Activated CD8-positive, alpha-beta T cell treated with anti-CD3 and anti-CD28 coated beads for 36 hours (primary cell): Measurements from ENCODE around the gene VPS37D. TPM values are rescaled to one million over a fixed set of nuclear protein-coding genes. Genes with fewer than 3 reads are reported as not detected.

ENCODE experiments used
- ATAC-seq: fragments of 200-7000 bp; cut with Tn5 transposase; one replicate; pipeline ENCODE4 v1.10.0; 2021; ENCODE audit warnings: mild to moderate bottlenecking, moderate library complexity
- CTCF ChIA-PET: fragments of 350-600 bp; sonication (Branson Sonifier 250); formaldehyde crosslinking; loops from one replicate; lab custom pipeline; 2021; ENCODE audit warnings: antibody characterized with exemption; lab: Charles Lee
- POLR2A ChIA-PET: fragments of 350-600 bp; sonication (Branson Sonifier 250); formaldehyde crosslinking; loops from one replicate; lab custom pipeline; 2021; ENCODE audit warnings: antibody characterized with exemption; lab: Charles Lee
- DNase-seq: peaks from one replicate; pipeline ENCODE4 v3.0.0-alpha.2; 2020
- H3K27ac Mint-ChIP-seq: one replicate; pipeline ENCODE4 v1.8.0; 2021; ENCODE audit warnings: mild to moderate bottlenecking, mixed read lengths
- H3K27me3 Mint-ChIP-seq: one replicate; pipeline ENCODE4 v1.8.0; 2021; ENCODE audit warnings: mixed read lengths
- H3K36me3 Mint-ChIP-seq: one replicate; pipeline ENCODE4 v1.8.0; 2021; ENCODE audit warnings: low read depth, mixed read lengths
- H3K4me1 Mint-ChIP-seq: one replicate; pipeline ENCODE4 v1.8.0; 2021; ENCODE audit warnings: low read depth, mixed read lengths
- H3K4me3 Mint-ChIP-seq: one replicate; pipeline ENCODE4 v1.8.0; 2021; ENCODE audit warnings: mild to moderate bottlenecking, moderate library complexity, mixed read lengths
- H3K9me3 Mint-ChIP-seq: one replicate; pipeline ENCODE4 v1.8.0; 2021; ENCODE audit warnings: mixed read lengths
- intact Hi-C: fragments of 100-400 bp; cut with micrococcal nuclease; formaldehyde crosslinking; loops from one replicate; pipeline ENCODE4 v1.10.0; 2022
- total RNA-seq, 2 experiments: library from RNA; stranded (reverse); gene quantifications; one replicate each; pipeline ENCODE4 v1.2.3, GENCODE V29; 2021
- TF ChIP-seq, protein P1 (sequence below): fragments of 200-600 bp; IDR thresholded peaks from one replicate; pipeline ENCODE4 v1.8.0; 2022; ENCODE audit warnings: antibody characterized with exemption, mild to moderate bottlenecking

VPS37D gene
- total RNA-seq, 2 experiments from 2014 or later = 0.87 to 1.1 TPM

DNA sequence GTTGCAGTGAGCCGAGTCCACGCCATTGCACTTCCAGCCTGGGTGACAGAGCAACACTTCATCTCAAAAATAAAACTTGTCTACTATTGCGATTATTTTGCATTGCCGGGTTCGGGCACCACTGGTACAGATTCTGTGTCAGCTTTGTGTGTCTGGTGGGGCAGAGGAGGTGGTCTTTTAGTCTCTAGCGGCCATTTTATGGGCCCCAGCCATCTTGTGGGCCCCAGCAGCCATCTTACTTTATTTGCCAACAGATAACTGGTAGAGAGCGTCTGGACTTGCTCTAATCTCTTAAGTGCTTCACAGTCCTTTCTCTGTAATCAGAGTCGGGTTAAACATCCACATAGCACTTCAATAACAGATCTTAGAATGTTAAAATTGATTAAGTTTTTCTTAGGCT lies 20.7 kb downstream of the VPS37D start:
- Mint-ChIP-seq H3K27me3 (no peaks in the 10 kb centered on the region), H3K27ac (peak overlapping the region; percentile 6), H3K36me3 (peaks cover 51% of the 10 kb centered on the region), H3K4me1 (peaks cover 29% of the 10 kb centered on the region), H3K4me3 (no peak overlapping the region), H3K9me3 (no peaks in the 10 kb centered on the region)
- intact Hi-C loops = no loop called here
- TF ChIP-seq, protein P1, sequence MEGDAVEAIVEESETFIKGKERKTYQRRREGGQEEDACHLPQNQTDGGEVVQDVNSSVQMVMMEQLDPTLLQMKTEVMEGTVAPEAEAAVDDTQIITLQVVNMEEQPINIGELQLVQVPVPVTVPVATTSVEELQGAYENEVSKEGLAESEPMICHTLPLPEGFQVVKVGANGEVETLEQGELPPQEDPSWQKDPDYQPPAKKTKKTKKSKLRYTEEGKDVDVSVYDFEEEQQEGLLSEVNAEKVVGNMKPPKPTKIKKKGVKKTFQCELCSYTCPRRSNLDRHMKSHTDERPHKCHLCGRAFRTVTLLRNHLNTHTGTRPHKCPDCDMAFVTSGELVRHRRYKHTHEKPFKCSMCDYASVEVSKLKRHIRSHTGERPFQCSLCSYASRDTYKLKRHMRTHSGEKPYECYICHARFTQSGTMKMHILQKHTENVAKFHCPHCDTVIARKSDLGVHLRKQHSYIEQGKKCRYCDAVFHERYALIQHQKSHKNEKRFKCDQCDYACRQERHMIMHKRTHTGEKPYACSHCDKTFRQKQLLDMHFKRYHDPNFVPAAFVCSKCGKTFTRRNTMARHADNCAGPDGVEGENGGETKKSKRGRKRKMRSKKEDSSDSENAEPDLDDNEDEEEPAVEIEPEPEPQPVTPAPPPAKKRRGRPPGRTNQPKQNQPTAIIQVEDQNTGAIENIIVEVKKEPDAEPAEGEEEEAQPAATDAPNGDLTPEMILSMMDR = no peak
- ChIA-PET POLR2A (interaction anchor here (1.2 kb wide), 1 partner anchor 9 kb away, joined by 4 read pairs; no protein-coding TSS in a partner anchor), CTCF (interaction anchor here (1.5 kb wide), 1 partner anchor 13 kb away, joined by 3 read pairs; no protein-coding TSS in a partner anchor)
- ATAC-seq (no peak), DNase-seq (no peak)

DNA sequence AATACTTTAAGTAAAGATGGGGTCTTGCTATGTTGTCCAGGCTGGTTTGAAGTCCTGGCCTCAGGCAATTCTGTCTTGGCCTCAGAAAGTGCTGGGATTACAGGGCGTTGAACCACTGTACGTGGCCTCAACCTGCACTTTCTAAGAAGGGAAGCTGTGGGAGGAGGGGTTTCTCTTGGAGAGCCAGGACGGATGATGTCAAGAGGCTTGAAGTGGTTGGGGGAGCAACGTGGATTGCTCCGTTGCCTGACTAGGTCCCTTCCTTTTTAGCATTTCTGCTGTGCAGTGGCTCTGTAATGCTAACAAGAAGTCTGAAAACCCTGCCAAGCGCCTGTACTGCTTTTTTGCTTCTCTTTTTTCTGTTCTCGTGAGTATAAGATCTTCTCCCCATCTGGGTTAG lies 23.0 kb downstream of the VPS37D start:
- ChIA-PET CTCF (interaction anchor here (2.4 kb wide), 1 partner anchor 84 kb away, joined by 9 read pairs; no protein-coding TSS in a partner anchor), POLR2A (no interaction called here)
- Mint-ChIP-seq H3K27me3 (no peaks in the 10 kb centered on the region), H3K4me1 (peaks cover 24% of the 10 kb centered on the region), H3K4me3 (no peak overlapping the region), H3K9me3 (no peaks in the 10 kb centered on the region), H3K27ac (no peak overlapping the region), H3K36me3 (peaks cover 53% of the 10 kb centered on the region)
- ATAC-seq = no peak
- intact Hi-C loops = no loop called here
- DNase-seq = no peak
- TF ChIP-seq, protein P1 = no peak

DNA sequence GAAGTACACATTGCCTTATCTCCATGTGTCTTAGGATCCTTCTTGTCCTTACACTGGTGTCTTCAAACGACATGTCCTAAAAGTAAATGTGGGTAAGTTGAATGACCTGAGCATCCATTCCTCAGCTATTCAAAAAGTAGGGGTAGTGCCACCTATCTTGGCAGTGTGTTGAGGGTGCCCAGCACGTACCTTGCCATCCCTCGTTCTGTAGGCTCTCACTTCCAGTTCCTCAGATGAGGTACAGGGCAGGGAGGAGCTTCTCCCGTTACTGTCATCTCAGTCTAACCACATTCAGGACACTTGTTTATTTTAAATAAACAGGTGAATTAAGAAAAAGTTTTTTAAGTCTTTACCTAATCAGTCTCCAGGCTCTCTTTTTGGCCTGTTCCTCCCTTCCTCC lies 28.7 kb downstream of the VPS37D start:
- no peaks in the 10 kb centered on the region for H3K27me3 Mint-ChIP-seq
- DNase-seq (no peak), ATAC-seq (no peak)
- CTCF ChIA-PET = interaction anchor here (0.6 to 2.2 kb wide), 5 partner anchors 10 to 409 kb away, joined by 3 to 7 read pairs (median 4); no protein-coding TSS in a partner anchor
- no peak overlapping the region for H3K27ac Mint-ChIP-seq
- POLR2A ChIA-PET = interaction anchor here (1.1 to 2.3 kb wide), 6 partner anchors 8 to 43 kb away, joined by 3 to 7 read pairs (median 4); partner anchors contain the start of genes ABHD11 and BUD23
- intact Hi-C loops = no loop called here
- no peaks in the 10 kb centered on the region for H3K4me1 Mint-ChIP-seq
- peaks cover 37% of the 10 kb centered on the region for H3K36me3 Mint-ChIP-seq
- no peaks in the 10 kb centered on the region for H3K9me3 Mint-ChIP-seq
- no peak overlapping the region for H3K4me3 Mint-ChIP-seq
- TF ChIP-seq, protein P1 = no peak

DNA sequence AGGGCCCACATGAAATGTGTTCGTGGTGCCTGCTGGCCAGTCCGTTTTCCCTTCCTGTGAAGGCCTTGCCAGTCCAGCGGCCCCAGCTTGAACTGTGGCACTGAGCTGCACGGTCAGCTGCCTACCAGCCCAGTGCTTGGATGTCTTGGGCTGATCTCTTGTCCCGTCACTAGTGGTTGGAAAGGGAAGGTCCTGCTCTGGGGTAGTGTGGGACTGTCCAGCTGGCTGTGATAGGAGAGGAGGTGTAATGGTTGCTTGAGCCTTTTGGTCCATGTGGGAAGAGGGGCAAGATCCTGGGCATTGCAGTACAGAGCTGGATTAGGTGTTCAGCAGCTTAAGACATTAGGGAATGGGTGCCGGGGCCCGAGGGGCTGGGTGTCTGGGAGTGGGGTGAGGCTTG lies 30.8 kb downstream of the VPS37D start:
- no peak for ATAC-seq
- Mint-ChIP-seq H3K4me3 (no peak overlapping the region), H3K4me1 (peaks cover 2% of the 10 kb centered on the region), H3K36me3 (peaks cover 34% of the 10 kb centered on the region), H3K9me3 (no peaks in the 10 kb centered on the region), H3K27ac (no peak overlapping the region), H3K27me3 (no peaks in the 10 kb centered on the region)
- ChIA-PET CTCF (interaction anchor here (1.3 to 2.2 kb wide), 2 partner anchors 24 to 27 kb away, joined by 3 to 7 read pairs; no protein-coding TSS in a partner anchor), POLR2A (interaction anchor here (1.0 to 2.3 kb wide), 3 partner anchors 11 to 39 kb away, joined by 3 to 7 read pairs (median 3); partner anchors contain the start of gene ABHD11)
- intact Hi-C loops = no loop called here
- no peak for DNase-seq
- TF ChIP-seq, protein P1 = no peak

DNA sequence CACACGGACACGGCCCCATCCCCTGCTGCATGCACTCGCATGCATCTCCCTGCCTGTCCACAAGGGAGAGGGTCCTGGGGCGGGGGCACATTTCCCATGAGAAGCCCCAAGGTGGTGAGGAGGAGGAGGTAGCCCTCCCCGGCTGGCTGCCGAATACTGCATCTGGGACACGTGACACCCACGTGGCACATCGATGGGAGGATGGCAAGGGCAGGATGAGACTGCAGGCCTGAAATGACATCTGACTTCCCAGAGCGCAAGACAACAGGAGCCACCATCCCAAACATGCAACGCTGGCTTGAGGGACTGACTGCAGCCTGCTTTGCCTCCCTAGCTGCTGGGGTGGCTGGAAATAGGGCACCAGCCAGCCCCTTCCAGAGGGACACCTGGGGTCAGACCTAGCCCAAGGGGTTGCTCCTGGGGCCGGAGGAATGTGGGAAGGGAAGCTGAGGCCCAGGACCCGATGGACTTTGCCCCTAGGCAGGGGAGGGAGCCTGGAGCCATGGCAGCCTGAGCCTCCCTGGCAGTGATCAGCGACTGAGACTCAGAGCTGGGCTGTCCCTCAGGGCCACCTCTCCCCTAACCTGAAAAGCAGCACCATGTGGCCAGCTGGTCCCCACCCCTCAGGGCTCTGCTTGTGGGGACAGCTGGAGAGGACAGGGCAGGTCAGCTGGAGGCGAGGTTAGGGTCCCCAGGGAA lies 31.9 kb downstream of the VPS37D start:
- Mint-ChIP-seq H3K27ac (no peak overlapping the region), H3K4me3 (no peak overlapping the region), H3K36me3 (peaks cover 30% of the 10 kb centered on the region), H3K4me1 (peaks cover 5% of the 10 kb centered on the region), H3K9me3 (no peaks in the 10 kb centered on the region), H3K27me3 (no peaks in the 10 kb centered on the region)
- TF ChIP-seq, protein P1 = no peak
- intact Hi-C loops = no loop called here
- no peak for DNase-seq
- POLR2A ChIA-PET = interaction anchor here (1.5 kb wide), 1 partner anchor 8 kb away, joined by 4 read pairs; no protein-coding TSS in a partner anchor
- CTCF ChIA-PET = interaction anchor here (1.0 to 3.7 kb wide), 2 partner anchors 16 to 93 kb away, joined by 3 to 16 read pairs; no protein-coding TSS in a partner anchor
- no peak for ATAC-seq
